Right renal pelvis (tissue), 4 donors: ENCODE data around the gene RPL36A. TPM values are rescaled to one million over a fixed set of nuclear protein-coding genes. Genes with fewer than 3 reads are reported as not detected.

Source experiments
- DNase-seq, 4 donors: peaks; one replicate each; pipeline ENCODE4 v3.0.0-alpha.2; 2013; ENCODE audit warnings: low read depth in 4 of 4, low spot score in 3 of 4, missing footprints in 1 of 4
- polyA plus RNA-seq, 4 donors: library from polyadenylated mRNA; unstranded; fragments of 120-200 nt; gene quantifications; one replicate each; pipeline ENCODE4 v1.2.1, GENCODE V29; 2013; ENCODE audit not compliant: insufficient read length in 4 of 4

Gene RPL36A
- polyA plus RNA-seq, 4 donors = 919 to 1,205 (median 965) TPM

- no peak for DNase-seq
These were observed 39.8 kb downstream of the RPL36A start for GRCh38 chrX:101430457-101431078.

- DNase-seq = no peak
These were observed 51.3 kb downstream of the RPL36A start for GRCh38 chrX:101442085-101442484.

Other genes starting within 250 kb of the RPL36A start
- gene DRP2, start 171.2 kb upstream of the RPL36A start, polyA plus RNA-seq = 1 to 10 TPM; 1.5 to 2.2 (median 1.8) TPM
- gene TAF7L, start 99.7 kb upstream of the RPL36A start, polyA plus RNA-seq = under 1 TPM; 0.31 to 0.64 (median 0.49) TPM
- gene TIMM8A, start 42.3 kb upstream of the RPL36A start, polyA plus RNA-seq = 10 to 100 TPM; 17.7 to 19.4 (median 18.6) TPM
- 1 to 10 TPM; 1.4 to 3.9 (median 2.1) TPM for gene BTK, start 4.8 kb upstream of the RPL36A start, polyA plus RNA-seq
- gene GLA, start 16.9 kb downstream of the RPL36A start, polyA plus RNA-seq = 10 to 100 TPM; 29.8 to 31.8 (median 31.1) TPM
- 100 to 1,000 TPM; 134 to 155 (median 147) TPM for gene HNRNPH2, start 17.2 kb downstream of the RPL36A start, polyA plus RNA-seq
- 10 to 100 TPM; 19.0 to 24.6 (median 21.9) TPM for gene ARMCX4, start 94.4 kb downstream of the RPL36A start, polyA plus RNA-seq
- 10 to 100 TPM; 49.2 to 54.1 (median 52.0) TPM for gene ARMCX1, start 159.5 kb downstream of the RPL36A start, polyA plus RNA-seq
- gene ARMCX6, start 227.0 kb downstream of the RPL36A start, polyA plus RNA-seq = 10 to 100 TPM; 79.2 to 85.2 (median 82.6) TPM
- 100 to 1,000 TPM; 117 to 118 (median 118) TPM for gene ARMCX3, start 232.1 kb downstream of the RPL36A start, polyA plus RNA-seq